A549 (cell line): ENCODE measurements around the gene PIEZO2.

ENCODE experiments used
- EP300 ChIP-seq, 2 experiments: fragments of >200 bp; sonication (Bioruptor Twin); formaldehyde crosslinking; IDR thresholded peaks; 2 replicates in 1 of 2; 3 replicates in 1 of 2; pipeline ENCODE4 v1.6.1; 2016 to 2017
- JUNB ChIP-seq: fragments of >200 bp; sonication (Bioruptor Twin); formaldehyde crosslinking; IDR thresholded peaks from 2 replicates; pipeline ENCODE4 v1.6.1; 2016
- RAD21 ChIP-seq, 2 experiments: fragments of >200 bp in 1 of 2; sonication (Bioruptor Twin) in 1 of 2; formaldehyde crosslinking in 1 of 2; IDR thresholded peaks in 1 of 2; conservative IDR thresholded peaks in 1 of 2; 2 replicates in 1 of 2; 3 replicates in 1 of 2; pipeline ENCODE4 v1.6.1; 2012 to 2018; ENCODE audit warnings: inconsistent platforms in 1 of 2
- RFX5 ChIP-seq: fragments of 450-650 bp; IDR thresholded peaks from 2 replicates; pipeline ENCODE4 v1.7.1; 2014; ENCODE audit warnings: antibody characterized with exemption, mild to moderate bottlenecking, moderate library complexity
- SMC3 ChIP-seq: fragments of >200 bp; sonication (Bioruptor Twin); formaldehyde crosslinking; IDR thresholded peaks from 3 replicates; pipeline ENCODE4 v1.6.1; 2018; ENCODE audit warnings: inconsistent platforms
- TF ChIP-seq, protein P1 (sequence below): fragments of >200 bp; sonication (Bioruptor Twin); formaldehyde crosslinking; IDR thresholded peaks from 3 replicates; pipeline ENCODE4 v1.5.1; 2016
- TF ChIP-seq, protein P2 (sequence below): IDR thresholded peaks from 2 replicates; pipeline ENCODE4 v1.6.1; 2012
- TF ChIP-seq, protein P3 (sequence below): fragments of 150-350 bp; IDR thresholded peaks from 2 replicates; pipeline ENCODE4 v1.6.1; 2014; ENCODE audit warnings: low read depth, mild to moderate bottlenecking, low read length

DNA sequence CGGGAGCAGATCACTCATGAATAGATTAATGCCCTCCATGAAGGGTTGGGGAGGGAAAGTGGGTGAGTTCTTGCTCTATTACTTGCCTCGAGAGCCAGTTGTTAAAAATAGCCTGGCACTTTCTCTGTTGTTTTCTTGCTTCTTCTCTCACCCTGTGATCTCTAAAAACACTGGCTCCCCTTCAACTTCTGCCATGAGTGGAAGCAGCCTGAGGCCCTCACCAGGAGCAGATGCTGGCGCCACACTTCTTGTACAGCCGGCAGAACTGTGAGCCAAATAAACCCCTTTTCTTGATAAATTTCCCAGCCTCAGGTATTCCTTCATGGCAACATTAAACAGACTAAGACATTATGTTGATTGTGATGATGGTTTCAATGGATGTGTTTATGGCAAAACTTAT lies 307.0 kb downstream of the PIEZO2 start:
- TF ChIP-seq SMC3 (no peak), EP300 (IDR thresholded peaks at IDR 0.05) (no peak), JUNB (no peak), RFX5 (no peak), RAD21 (conservative IDR thresholded peaks at IDR 0.05 in 1 of 2, IDR thresholded peaks at IDR 0.05 in 1 of 2) (no peak)
- TF ChIP-seq, protein P1, sequence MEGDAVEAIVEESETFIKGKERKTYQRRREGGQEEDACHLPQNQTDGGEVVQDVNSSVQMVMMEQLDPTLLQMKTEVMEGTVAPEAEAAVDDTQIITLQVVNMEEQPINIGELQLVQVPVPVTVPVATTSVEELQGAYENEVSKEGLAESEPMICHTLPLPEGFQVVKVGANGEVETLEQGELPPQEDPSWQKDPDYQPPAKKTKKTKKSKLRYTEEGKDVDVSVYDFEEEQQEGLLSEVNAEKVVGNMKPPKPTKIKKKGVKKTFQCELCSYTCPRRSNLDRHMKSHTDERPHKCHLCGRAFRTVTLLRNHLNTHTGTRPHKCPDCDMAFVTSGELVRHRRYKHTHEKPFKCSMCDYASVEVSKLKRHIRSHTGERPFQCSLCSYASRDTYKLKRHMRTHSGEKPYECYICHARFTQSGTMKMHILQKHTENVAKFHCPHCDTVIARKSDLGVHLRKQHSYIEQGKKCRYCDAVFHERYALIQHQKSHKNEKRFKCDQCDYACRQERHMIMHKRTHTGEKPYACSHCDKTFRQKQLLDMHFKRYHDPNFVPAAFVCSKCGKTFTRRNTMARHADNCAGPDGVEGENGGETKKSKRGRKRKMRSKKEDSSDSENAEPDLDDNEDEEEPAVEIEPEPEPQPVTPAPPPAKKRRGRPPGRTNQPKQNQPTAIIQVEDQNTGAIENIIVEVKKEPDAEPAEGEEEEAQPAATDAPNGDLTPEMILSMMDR = no peak
- TF ChIP-seq, protein P2, sequence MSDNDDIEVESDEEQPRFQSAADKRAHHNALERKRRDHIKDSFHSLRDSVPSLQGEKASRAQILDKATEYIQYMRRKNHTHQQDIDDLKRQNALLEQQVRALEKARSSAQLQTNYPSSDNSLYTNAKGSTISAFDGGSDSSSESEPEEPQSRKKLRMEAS = no peak
- TF ChIP-seq, protein P3, sequence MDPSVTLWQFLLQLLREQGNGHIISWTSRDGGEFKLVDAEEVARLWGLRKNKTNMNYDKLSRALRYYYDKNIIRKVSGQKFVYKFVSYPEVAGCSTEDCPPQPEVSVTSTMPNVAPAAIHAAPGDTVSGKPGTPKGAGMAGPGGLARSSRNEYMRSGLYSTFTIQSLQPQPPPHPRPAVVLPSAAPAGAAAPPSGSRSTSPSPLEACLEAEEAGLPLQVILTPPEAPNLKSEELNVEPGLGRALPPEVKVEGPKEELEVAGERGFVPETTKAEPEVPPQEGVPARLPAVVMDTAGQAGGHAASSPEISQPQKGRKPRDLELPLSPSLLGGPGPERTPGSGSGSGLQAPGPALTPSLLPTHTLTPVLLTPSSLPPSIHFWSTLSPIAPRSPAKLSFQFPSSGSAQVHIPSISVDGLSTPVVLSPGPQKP = no peak
